ENCODE measurements around the gene RNU1-4. TPM values are rescaled to one million over a fixed set of nuclear protein-coding genes. Genes with fewer than 3 reads are reported as not detected.
"Not testable (repeated sequence)": the region's sequence is repeated elsewhere in the genome, so short reads cannot be mapped to it uniquely, and the experiment has no call there.

Gene RNU1-4
- polyA plus RNA-seq, 4 donors: 2.1 TPM; not detected in 3

DNA sequence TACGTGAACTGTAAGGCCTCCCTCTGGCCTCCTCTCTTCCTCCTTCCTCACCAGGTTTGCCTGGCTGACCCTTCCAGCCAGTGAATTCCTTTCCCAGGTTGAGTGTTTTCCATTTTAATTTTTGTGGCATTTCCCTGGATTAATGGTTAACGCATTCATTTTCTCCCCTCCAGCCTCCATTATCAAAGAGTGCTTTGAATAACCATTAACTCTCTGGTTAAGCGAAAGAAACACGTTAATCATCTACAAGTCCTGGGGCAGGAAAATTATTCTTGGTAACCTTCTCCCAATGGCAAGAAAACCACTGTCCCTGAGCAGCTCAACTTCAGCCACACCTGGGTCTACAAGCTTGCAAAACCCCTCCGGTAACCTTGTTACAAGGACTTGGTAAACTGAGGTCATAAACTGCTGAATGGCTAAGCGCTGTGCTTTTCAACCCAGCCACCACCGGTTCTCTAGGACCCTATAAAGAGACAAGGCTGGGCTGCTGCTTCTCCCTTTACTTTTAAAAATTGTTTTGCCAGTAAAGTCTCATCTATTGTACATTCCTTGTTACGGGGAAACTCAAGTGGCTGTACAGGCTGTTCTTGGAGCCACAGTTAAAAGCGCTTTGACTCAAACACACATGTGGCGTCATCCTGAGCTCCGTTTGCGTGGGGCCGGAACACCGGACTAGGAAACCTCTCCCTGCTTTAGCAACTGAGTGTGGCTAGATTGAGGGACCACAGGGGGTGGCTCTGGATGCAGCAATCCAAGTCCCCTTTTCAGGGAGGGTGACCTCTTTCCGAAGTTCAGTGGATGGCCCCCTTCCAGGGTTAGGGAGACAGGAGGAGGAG is 24.7 kb downstream of the RNU1-4 start:
- DNase-seq (ENCODE audit: low read depth in 4 of 4, low spot score in 2 of 4): peak in 3 of 4 donors; percentile 63 to 76 (median 68)

DNA sequence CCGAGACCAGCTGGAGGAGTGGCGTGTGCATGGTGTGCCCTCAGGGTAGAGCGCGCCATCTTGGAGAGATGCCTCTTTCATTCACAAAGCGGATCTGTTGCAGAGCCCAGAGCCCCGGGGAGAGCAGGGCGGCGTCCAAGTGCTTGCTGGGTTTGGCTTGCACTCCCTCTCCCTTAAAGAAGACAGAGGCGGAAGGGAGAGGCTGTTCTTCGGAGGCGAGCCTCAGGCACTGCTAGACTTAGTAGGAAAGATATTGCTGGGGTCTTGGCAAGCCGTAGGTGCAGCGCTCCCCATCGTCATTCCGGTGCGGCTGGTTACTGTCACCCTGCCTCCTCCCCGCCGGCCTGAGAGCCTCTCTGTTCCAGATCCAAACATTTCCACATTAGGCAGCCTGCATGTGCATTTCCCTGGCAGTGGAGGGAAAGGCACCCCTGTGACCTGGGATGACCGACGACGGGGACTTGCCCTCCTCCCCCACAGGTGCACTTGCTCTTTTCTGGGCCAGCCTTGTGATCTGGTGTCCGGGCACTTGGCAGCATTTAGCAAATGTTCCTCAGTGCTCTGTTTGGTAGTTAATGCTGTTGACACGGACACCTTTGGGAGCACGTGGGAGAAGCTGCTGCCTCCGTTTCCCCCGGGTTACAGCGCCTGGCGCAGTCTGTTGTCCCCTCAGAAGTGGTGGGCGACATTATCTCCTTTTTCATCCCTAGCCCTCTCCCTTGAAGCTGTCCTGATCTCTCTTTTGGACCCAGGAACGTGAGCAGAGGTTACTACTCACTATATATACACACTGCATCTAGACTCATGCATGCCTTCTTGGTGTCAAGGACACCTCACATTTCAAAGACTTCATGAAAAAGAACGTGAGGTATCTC is 25.7 kb downstream of the RNU1-4 start:
- not testable (repeated sequence) for DNase-seq (ENCODE audit: low read depth in 4 of 4, low spot score in 2 of 4)

DNA sequence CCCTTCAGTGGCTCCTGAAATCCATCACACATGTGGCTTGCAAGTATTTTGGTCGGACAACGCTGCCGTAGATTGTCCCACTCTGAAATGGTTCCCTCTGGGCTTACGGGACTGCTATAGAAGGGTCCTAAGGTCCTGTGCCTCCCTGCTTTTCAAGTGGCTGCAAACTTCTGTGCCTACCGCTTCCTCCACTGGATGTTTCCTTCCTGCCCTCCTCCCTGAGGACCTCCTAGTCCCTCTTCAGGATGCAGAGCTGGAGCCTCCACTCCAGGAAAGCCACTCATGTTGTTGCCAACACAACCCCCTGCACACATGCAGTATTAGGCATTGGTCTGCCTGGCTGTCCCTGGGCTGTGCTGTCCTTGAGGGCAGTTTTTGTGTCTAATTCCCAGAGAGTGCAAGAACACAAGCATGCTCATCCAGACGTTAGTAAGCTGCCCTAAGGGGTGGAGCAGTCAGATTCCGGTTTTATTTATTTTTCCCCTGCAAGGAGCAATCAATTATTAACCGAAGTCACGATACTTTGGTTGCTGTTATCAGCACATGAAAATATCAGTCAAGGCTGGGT is 26.5 kb downstream of the RNU1-4 start:
- DNase-seq (ENCODE audit: low read depth in 4 of 4, low spot score in 2 of 4): not testable (repeated sequence)

DNA sequence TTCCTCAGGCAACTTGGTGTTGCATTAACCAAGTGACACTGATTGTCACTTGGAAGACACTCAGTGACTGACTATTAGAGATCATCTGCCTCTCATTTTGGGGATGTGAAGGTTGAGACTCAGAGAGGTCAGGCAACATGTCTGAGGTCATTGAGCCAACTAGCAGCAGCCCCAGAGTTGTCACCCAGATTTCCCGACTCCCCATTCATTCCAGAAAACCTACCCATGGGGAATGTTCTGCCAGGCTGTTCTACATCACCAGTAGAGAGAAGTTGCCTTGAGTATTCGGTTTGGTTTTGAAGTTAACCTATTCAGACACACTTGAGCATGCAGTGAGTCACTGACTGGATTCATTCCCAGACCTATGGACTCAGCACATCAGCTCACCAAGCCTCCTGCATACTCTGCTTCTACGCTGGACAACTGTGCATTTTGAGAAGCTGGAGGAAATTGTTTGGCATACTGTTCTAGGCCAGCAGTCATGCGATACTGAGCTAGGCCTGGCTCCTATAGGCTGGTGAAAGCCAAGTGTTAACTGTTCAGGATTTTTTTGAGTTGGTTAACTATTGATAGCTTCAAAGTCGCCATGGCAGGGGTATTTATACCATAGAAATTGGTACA is 29.9 kb downstream of the RNU1-4 start:
- peak in 1 of 4 donors; percentile 55 for DNase-seq (ENCODE audit: low read depth in 4 of 4, low spot score in 2 of 4)

DNA sequence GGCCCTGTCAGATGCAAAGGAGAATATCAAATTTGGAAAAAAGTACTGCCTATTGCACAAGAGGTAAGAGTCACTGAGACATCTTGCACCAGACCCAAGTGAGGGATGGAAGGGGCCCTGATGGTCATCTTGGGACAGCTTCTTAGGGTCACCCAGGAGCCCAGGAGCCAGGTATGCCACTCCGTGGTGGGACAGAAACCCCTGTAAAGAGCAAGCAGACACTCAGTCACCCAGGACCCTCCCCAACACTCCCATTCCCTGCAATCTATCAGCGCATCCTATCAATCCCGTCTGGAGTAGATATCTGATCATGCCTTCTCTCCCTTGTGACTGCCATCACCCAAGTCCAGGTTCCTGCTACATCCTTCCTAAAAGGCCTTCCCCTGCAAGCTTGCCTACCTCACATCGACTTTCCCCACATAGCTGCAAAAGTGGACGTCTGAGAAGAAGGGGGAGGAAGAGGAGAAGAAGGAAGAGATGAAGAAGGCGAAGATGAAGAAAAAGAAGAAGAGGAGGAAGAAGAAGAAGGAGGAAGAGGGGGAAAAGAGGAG is 30.7 kb downstream of the RNU1-4 start:
- not testable (repeated sequence) for DNase-seq (ENCODE audit: low read depth in 4 of 4, low spot score in 2 of 4)

DNA sequence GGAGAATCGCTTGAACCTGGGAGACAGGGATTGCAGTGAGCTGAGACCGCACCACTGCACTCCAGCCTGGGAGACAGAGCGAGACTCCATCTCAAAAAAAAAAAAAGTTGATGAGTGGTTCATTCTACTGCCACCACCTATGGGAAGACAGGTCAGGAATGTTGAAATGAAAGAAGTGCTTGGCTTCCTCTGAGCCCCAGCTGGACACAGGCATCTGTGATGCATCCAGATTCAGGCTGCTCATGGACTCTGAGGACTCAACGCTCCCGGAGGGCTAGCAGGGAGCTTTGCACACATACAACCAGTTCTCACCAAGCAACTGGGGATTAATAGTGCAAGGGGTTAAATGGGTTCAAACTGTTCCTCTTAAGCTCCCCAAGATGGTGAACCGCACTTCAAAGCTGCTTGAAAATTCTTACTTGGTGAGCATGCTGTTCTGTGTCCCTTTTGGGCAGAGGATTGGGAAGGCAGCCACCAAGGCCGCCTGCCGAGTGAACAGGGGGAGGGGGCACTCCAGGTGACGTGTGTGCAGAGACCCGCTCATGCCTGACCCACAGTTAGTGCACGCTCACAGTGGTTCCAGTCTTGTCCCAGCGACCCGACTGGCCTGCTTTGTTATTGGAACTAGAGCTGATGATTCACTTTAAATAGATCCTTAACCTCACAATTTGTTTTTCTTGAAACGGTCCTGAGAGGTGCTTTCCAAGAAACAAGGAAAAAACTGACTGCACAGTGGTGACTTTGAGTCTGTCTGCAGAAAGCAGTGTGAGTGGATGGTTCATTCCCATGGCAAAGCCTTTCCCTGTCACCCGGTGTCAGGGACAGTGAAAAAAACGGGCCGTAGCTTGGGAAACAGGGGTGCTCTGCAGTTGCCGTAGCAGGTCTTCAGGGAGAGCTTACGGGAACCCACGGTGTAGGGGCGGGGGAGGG is 32.2 kb downstream of the RNU1-4 start:
- peak in 2 of 4 donors; percentile 53 to 71 for DNase-seq (ENCODE audit: low read depth in 4 of 4, low spot score in 2 of 4)

DNA sequence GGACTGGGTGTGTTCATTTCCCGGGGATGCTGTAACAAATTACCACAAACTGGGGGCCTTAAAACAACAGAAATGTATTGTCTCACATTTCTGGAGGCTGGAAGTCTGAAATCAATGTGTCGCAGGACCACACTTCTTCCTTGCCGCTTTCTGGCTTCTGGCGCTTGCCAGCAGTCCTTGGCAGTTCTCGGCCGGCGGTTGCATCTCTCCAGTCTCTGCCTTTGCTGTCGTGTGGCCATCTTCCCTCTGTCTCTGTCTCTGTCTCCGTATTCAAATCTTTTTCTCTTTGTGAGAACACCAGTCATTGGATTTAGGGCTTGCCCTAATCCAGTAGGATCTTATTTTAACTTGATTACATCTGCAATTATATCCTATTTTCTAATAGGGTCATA is 32.9 kb downstream of the RNU1-4 start:
- DNase-seq (ENCODE audit: low read depth in 4 of 4, low spot score in 2 of 4): not testable (repeated sequence)

DNA sequence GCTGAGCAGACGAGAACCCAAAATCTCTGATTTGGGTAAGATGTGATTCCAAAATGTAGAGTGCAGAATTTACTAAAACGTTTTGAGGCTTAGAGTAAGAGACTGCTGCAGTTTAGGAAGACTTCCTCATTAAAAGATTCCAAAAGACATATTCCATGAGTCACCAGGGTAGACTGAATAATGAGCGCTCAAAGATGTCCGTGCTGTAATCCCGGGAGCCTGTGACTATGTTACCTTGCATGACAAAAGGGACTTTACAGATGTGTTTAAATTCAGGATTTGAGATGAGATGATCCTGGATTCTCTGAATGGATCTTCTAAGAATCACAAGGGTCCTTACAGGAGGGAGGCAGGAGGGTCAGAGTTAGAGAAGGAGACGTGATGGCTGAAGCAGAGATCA is 33.4 kb downstream of the RNU1-4 start:
- DNase-seq (ENCODE audit: low read depth in 4 of 4, low spot score in 2 of 4): not testable (repeated sequence)

DNA sequence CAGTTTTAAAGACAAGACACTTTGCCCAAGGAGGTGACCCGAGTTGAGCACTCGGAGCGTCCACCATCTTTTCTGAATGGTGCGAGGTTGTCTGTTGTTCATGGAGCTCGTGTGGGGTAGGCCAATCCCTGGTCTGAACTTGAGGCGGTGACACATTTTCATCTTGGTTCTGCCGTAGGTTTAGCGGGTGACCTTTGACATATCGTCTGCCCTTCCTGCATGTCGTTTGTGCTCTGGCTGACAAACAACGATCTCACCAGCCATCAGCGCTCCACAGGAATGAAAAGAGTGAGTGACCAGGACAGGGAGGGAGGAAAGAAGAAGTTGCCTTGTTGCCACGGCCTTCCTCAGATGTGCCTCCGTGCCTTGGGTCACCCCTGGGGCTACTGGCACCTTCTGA is 34.5 kb downstream of the RNU1-4 start:
- DNase-seq (ENCODE audit: low read depth in 4 of 4, low spot score in 2 of 4): not testable (repeated sequence)

DNA sequence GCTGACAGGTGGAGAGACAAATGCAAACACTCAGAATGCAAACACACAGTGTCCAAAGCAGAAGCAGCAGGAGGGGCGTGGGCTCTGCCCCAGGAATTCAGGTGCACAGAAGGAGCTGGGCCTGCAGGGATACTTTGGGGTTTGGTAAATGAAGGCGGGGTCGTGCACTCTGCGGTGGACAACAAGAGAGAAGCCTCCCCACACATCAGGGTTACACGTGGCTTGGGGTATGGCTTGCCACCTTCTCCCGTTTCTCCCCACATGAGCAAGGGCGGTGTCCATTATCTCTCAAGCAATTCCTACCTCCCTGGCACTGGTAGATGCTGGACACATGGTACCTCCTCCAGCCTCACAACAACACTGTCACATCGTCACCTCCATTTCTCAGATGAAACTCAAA is 35.0 kb downstream of the RNU1-4 start:
- DNase-seq (ENCODE audit: low read depth in 4 of 4, low spot score in 2 of 4): not testable (repeated sequence)

DNA sequence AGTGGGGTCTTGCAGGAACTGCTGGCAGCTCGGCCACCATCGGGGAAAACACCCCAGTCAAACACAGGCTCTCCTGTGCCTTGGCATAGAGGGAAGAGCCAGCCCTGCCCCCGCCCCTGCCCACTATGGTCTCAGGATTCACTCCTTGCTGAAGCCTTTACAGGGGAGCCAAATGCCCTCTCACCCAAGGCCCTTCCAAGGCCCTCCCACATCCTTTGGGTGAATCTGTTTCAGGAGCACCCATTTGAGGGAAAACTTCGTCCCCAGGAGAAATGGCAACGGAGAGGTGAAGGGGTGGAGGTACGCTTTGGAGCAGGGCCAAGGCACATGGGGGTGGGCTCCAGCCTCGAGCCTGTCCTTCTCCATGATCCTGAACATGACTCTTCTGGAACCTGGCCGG is 35.9 kb downstream of the RNU1-4 start:
- not testable (repeated sequence) for DNase-seq (ENCODE audit: low read depth in 4 of 4, low spot score in 2 of 4)

DNA sequence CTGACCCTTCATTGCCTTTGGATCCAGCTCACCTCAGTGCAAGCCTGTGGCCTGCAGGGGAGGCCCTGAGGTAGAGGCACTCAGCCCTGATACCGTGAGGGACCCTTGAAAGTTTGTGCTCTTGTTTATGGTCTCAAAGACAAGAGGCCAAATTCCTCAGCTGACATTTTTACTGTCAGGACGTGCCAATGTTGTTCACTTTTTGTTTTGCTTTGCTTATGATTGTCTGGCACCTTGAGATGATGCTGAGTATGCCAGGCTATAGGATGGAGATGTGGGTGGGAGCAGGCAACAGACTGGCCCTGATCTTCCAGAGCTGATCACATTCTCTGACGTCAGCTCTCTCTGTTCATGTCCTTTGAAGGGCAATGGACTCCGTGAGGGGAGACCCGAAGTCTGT is 36.5 kb downstream of the RNU1-4 start:
- not testable (repeated sequence) for DNase-seq (ENCODE audit: low read depth in 4 of 4, low spot score in 2 of 4)

DNA sequence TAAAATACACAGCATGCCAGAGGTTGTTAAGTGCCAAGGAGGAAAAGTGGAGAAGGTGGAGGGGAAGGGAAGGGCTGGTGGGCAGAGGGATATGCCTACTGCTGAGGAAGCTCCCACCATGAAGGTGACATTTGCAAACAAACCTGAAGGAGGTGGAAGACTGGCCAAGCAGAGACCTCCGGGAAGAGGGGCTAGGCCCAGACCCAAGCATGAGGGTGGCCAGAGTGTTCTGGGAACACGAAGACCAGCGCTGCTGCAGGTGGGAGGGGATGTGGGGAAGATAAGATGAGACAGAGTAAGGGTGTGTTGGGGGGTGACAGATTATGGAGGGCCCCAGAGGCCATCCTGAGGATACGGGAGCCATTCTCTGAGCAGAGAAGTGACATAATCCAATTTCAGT is 37.5 kb downstream of the RNU1-4 start:
- not testable (repeated sequence) for DNase-seq (ENCODE audit: low read depth in 4 of 4, low spot score in 2 of 4)

DNA sequence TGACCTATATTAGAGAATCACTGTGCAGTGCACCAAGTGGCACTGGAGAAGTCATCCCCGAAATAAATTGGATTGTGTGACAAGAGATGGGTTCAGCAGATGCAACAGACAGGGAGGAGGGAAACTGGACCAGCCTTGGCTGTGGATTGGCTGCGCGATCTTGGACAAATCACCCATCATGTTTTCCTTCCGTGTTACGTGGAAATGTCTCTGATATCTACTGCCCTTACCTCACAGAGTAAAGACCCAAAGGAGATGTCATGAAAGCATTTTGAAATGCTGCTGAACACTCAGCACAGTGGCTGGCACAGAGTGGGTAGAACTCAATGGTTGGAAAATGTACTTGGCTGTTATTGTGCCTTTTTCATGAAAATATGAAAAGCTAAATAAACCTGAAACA is 39.2 kb downstream of the RNU1-4 start:
- DNase-seq (ENCODE audit: low read depth in 4 of 4, low spot score in 2 of 4): not testable (repeated sequence)

DNA sequence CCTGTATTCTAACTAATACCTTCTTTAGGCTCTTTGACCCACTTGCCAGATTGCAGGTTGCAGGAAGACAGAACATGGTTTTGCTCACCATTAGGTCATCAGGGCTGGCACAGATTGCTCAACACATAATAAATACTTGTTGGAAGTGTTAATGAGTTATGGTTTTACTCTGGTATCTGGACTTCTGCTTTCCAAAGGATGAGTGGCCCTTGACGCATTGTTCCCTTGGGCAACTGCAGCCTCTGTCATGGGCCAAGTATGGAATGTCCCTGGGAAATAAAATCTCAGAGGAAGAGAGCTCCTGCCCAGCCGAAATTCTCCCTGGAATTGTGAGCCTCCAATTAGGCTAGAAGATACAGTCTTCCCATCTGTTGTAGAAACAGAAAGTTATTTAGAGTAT is 40.7 kb downstream of the RNU1-4 start:
- not testable (repeated sequence) for DNase-seq (ENCODE audit: low read depth in 4 of 4, low spot score in 2 of 4)

DNA sequence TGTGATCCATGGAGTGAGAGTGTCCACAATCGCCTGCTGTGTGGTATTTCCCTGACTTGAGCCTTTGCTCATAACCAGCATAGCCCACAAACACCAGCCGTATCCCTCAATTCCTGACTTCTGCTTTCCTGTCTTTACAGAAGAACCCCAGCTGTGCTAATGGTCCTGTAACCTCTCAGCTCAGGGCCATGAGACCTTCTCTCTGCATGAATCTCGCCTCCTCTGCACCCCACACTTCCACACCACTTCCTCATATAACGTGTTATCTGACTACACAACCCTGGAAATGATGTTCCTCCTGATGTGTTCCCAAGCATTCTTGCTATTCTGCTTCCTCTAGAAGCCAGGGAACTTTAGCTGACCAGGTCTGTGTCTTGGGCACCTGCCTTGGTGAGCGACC is 41.3 kb downstream of the RNU1-4 start:
- DNase-seq (ENCODE audit: low read depth in 4 of 4, low spot score in 2 of 4): not testable (repeated sequence)

DNA sequence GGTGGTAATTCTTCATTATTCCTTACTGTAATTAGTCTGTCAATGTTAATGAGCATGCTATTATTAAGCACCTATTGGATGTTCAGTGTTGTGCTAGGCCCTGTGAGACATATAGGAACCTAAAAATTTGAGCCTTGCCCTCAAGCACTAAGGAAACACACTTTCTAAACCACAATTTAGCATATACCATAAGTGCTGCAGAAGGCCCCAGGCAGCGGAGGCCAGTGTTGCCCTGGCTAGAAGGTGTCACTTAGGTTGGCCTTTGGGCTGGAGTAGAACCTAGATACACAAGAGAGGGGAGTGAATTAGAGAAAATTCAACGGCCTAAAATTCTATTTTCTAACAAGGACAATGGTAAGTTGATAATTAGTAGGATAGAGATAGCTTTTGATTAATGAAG is 44.6 kb downstream of the RNU1-4 start:
- not testable (repeated sequence) for DNase-seq (ENCODE audit: low read depth in 4 of 4, low spot score in 2 of 4)

DNA sequence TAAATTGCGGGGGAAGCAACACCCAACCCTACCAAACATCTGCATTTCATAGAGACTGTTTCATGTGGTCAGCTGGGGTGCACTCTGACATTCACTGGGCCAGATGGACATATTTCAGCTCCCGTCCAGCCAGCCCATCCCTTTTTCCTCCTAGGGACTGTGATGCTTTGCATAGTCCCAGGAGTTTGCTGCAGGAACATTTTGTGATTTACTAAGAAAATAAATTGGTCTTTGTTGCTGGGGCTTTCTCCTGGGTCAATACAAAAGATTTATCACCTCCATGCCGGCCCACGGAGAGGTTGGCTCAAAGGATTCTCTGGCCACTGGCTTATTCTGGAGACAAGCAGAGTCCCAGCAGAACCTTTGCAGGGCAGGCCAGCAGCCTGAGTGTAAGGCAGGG is 46.0 kb downstream of the RNU1-4 start:
- not testable (repeated sequence) for DNase-seq (ENCODE audit: low read depth in 4 of 4, low spot score in 2 of 4)

DNA sequence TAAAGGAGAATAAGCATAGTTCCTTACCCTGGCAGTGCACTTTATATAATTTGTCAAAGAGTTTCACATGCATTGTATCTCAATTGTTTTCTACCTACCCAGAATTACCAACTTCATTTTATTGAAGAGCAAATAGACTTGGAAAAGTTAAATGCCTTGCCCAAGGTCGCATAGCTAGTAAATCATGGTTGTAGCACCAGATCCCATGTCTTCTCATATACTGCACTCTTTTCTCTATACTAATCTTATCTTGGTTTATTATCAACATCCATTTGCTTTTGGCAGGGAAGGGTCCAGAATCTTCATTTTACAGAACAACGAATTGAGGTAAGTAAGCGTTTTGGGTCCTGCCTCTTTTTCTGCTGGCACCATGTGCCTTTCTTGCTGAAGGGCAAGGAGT is 46.9 kb downstream of the RNU1-4 start:
- DNase-seq (ENCODE audit: low read depth in 4 of 4, low spot score in 2 of 4): not testable (repeated sequence)

All from left renal cortex interstitium (tissue), 4 donors.